GM12892 (cell line): ENCODE data around the gene XIRP1.

Experiments used
- DNase-seq: peaks from one replicate; pipeline ENCODE4 v3.0.0; 2011; ENCODE audit not compliant: insufficient read length
- FAIRE-seq: peaks from 2 replicates; lab custom pipeline; 2011; peaks lifted over from hg19 to GRCh38; lab: Jason Lieb, UNC
- POLR2A ChIP-seq: IDR thresholded peaks from 2 replicates; pipeline ENCODE4 v1.6.1; 2011; ENCODE audit warnings: low read depth, low read length, control low read depth
- POLR2AphosphoS5 ChIP-seq: IDR thresholded peaks from 2 replicates; pipeline ENCODE4 v1.6.1; 2011; ENCODE audit warnings: low read depth, low read length, control low read depth
- TAF1 ChIP-seq: IDR thresholded peaks from 2 replicates; pipeline ENCODE4 v1.6.1; 2011; ENCODE audit warnings: low read depth, mild to moderate bottlenecking, control low read depth, low read length, borderline replicate concordance

XIRP1 gene

GRCh38 chr3:39170461-39170860, 21.9 kb downstream of the XIRP1 start:
- no peak for DNase-seq
- no peak for FAIRE-seq
- no peak for TF ChIP-seq POLR2A
- no peak for TF ChIP-seq POLR2AphosphoS5
- TF ChIP-seq TAF1, result no peak

GRCh38 chr3:39169712-39170111, 22.7 kb downstream of the XIRP1 start:
- DNase-seq, result no peak
- no peak for FAIRE-seq
- TF ChIP-seq POLR2AphosphoS5 (no peak), TAF1 (no peak), POLR2A (no peak)

DNA sequence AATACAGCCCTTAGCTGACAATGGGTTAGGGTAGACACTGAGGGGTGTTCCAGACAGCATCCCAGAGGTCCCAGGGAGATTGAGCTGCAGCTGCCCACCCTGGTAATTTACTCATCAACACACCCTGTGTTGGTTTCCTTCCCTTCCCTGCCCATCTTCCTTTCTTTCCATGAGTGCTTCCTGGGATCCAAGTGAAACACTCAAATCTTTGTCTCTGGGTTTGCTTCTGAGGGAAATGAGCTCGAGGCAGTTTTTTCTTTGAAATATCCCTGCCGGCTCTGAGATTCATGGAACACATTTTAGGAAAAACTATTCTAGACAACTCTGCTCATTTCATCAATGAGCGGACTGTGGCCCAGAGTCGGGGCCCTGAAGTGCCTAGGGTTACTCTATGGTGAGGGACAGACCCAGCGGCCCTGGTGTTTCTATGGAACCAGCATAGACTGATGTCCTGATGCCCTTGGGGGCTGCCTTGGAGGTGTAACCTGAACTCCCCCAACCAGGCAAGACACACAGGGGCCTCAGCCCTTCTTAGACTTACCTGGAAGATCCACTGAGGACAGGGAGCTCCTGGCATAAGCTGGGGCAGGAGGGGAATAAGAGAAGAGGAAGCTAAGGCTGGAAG, 24.1 kb downstream of the XIRP1 start:
- DNase-seq, result no peak
- no peak for FAIRE-seq
- TF ChIP-seq POLR2AphosphoS5, result no peak
- no peak for TF ChIP-seq TAF1

- DNase-seq, result no peak
- FAIRE-seq, result no peak
- TF ChIP-seq TAF1, result no peak
- no peak for TF ChIP-seq POLR2A
- no peak for TF ChIP-seq POLR2AphosphoS5
These were observed 25.4 kb downstream of the XIRP1 start for GRCh38 chr3:39166932-39167532.

DNA sequence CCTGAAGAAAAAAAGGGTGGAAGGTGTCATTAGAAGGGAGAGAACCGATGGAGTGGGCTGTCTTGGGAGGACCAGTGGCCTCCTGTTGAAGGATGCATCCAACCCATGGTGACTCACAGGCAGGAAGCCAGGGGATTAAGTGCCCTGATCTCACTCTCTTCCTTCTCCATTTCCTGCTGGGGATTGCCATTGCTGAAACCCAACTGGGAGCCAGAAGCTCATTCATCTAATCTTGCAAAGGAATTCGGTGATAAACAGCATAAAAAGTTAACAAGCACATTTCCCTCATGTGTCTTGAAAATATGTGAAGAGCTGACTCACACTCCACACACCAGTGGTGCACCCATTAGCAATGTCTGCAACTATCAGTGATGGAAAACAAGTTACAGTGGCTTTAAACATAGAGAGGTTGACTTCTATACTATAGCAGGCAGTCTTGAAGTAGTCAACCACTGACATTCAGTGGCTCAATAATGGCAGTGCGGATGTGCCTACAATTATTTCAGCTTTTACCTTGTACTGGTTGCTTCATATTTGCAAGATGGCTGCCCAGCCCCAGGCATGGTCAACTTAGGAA, 26.2 kb downstream of the XIRP1 start:
- DNase-seq (no peak), FAIRE-seq (no peak)
- TF ChIP-seq POLR2A (no peak), POLR2AphosphoS5 (no peak), TAF1 (no peak)

GRCh38 chr3:39165518-39165917, 26.9 kb downstream of the XIRP1 start:
- FAIRE-seq, result no peak
- no peak for DNase-seq
- no peak for TF ChIP-seq POLR2A
- no peak for TF ChIP-seq TAF1
- no peak for TF ChIP-seq POLR2AphosphoS5

GRCh38 chr3:39164414-39164813, 28.0 kb downstream of the XIRP1 start:
- FAIRE-seq (no peak), DNase-seq (no peak)
- TF ChIP-seq TAF1, result no peak
- TF ChIP-seq POLR2A, result no peak
- TF ChIP-seq POLR2AphosphoS5, result no peak

- no peak for DNase-seq
- TF ChIP-seq POLR2AphosphoS5 (no peak), TAF1 (no peak), POLR2A (no peak)
- FAIRE-seq, result no peak
These were observed 34.2 kb downstream of the XIRP1 start for GRCh38 chr3:39158148-39158715.

DNA sequence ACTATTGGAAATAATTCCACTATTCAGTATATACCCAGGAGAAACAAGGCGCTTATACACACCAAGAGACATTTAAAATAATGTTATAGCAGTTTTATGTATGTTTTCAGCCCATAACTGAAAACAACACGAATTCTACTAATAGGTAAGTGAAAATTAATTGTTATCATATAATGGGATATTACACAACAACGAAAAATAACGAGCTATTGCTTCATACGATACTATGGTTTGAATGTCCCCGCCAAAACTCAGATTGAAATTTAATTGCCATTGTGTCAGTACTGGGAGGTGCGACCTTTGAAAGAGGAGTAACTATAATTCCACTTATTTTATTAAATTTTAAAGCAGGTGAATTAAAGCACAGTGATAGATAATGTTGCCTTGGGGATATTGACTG, 35.0 kb downstream of the XIRP1 start:
- no peak for FAIRE-seq
- DNase-seq, result no peak
- TF ChIP-seq POLR2A (no peak), POLR2AphosphoS5 (no peak), TAF1 (no peak)

GRCh38 chr3:39156421-39156820, 36.0 kb downstream of the XIRP1 start:
- FAIRE-seq (no peak), DNase-seq (no peak)
- TF ChIP-seq POLR2AphosphoS5 (no peak), TAF1 (no peak), POLR2A (no peak)

DNA sequence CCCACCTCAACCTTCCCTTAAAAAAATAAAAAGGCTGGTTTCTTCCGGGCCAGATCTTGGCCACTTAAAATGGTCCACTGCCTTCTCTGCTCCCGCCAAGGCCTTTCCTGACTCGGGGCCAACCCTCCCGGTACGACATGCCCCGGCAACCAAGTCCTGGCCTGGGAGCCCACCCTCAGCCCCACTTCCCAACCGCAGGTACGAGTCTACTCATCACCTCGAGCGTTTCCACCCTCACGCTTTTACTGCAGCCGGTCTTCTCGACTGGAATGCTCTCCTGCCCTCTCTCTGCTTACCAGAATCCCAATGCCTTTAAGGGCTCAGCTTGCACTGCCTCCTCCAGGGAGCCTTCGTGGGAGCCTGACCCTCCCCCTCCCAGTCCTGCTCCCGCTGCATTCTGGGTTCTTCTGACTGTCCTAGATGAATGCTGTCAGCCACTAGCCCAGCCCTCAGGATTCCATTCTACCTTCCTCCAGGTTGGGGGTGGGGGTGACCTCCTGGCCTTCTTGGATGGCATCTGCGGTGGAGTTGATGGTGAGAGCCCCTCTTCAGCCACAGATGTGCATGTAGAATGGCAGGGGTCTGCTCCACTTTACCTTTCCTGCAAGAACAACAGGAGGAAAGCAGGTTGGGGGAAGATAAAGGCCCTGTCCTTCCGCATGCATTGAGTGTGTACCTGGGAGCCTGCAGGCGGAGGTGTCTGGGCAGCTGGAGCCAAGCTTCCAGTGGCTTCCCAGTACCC, 37.9 kb downstream of the XIRP1 start:
- no peak for DNase-seq
- FAIRE-seq, result no peak

More for the DNA sequence above, 37.9 kb downstream of the XIRP1 start:
- TF ChIP-seq POLR2AphosphoS5 (no peak), TAF1 (no peak), POLR2A (no peak)
